Activated CD4-positive, CD25-positive, alpha-beta regulatory T cell treated with anti-CD3 and anti-CD28 coated beads, Interleukin-2, amount 50 U/mL, for 72 hours (primary cell): Measurements from ENCODE around the gene NCAN.
"Not testable (repeated sequence)": the region's sequence is repeated elsewhere in the genome, so short reads cannot be mapped to it uniquely, and the experiment has no call there.

Experiments used
- DNase-seq: peaks from one replicate; pipeline ENCODE4 v3.0.0; 2021

NCAN gene

DNA sequence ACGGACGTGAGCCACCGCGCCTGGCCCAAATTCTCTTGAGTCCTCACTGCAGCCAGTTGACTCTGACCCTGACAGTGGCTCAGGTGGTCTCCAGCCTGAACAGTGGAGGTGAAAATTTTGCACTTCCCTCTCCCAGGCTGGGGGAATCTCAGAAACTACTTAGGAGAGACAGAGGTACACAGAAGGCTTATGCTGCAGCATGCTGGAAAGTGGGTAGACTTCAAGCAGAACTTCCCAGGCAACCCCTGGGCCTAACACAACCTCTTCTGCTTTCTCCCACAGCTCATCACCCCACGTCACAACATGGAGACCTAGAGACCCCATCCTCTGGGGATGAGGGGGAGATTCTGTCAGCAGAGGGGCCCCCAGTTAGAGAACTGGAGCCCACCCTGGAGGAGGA is 14.4 kb downstream of the NCAN start:
- no peak for DNase-seq

DNA sequence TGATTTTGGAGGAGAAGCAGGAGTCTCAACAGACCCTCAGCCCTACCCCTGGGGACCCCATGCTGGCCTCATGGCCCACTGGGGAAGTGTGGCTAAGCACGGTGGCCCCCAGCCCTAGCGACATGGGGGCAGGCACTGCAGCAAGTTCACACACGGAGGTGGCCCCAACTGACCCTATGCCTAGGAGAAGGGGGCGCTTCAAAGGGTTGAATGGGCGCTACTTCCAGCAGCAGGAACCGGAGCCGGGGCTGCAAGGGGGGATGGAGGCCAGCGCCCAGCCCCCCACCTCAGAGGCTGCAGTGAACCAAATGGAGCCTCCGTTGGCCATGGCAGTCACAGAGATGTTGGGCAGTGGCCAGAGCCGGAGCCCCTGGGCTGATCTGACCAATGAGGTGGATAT is 14.9 kb downstream of the NCAN start:
- no peak for DNase-seq

DNA sequence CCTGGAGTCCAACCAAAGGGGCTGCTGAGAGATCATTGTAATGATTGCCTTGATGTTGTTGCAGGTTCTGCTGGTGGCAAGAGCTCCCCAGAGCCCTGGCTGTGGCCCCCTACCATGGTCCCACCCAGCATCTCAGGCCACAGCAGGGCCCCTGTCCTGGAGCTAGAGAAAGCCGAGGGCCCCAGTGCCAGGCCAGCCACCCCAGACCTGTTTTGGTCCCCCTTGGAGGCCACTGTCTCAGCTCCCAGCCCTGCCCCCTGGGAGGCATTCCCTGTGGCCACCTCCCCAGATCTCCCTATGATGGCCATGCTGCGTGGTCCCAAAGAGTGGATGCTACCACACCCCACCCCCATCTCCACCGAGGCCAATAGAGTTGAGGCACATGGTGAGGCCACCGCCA is 15.5 kb downstream of the NCAN start:
- DNase-seq, result no peak

DNA sequence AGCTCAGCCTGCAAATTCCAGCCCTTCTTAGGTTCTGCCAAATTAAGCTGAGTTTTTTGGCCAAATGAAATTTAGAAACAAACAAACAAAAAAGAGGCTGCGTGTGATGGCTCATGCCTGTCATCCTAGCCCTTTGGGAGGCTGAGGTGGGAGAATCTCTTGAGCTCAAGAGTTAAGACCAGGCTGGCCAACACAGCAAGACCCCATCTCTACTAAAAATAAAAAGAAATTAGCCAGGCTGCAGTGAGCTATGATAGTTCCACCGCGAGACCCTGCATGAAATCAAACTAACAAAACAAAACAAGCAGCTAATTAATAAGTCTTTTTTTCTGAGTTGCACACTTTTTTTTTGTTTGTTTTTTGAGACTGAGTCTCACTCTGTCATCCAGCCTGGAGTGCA is 17.9 kb downstream of the NCAN start:
- no peak for DNase-seq

DNA sequence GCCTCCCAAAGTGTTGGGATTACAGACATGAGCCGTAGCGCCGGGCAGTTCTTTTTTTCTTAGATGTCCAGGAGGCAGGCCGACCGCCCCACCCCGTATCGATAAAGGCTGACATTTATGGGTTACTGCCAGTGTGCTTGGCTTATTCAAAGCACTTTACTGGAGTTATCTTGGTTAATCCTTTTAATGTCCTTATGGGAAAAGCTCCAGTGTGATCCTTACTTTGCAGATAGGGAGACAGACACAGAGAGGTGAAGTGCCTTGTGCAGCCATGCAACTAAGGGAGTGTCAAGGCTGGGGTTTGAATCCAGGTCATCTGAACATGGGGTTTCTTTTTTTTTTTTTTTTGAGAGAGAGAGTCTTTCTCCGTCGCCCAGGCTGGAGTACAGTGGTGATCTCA is 19.2 kb downstream of the NCAN start:
- no peak for DNase-seq

DNA sequence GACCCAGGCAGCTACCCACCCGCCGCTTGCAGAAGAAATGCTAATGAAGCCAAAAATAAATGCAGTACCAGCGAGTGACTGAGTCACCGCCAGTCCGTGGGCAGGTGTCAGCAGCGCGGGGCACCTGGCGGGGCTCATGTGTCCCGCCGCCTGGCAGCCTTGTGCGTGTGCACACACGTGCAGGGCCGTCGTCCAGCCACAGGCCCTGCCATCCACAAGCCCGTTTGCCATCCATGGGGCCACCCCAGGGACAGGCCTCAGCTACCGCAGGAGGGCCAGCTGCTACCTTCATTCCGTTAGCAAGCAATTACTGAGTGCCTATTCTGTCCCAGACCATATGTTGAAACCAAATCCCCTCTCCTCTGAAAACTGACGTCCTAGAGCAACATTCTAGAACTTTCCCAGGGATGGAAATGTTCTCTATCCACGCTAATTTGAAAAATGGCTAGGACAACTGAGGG is 20.5 kb downstream of the NCAN start:
- DNase-seq, result no peak

DNA sequence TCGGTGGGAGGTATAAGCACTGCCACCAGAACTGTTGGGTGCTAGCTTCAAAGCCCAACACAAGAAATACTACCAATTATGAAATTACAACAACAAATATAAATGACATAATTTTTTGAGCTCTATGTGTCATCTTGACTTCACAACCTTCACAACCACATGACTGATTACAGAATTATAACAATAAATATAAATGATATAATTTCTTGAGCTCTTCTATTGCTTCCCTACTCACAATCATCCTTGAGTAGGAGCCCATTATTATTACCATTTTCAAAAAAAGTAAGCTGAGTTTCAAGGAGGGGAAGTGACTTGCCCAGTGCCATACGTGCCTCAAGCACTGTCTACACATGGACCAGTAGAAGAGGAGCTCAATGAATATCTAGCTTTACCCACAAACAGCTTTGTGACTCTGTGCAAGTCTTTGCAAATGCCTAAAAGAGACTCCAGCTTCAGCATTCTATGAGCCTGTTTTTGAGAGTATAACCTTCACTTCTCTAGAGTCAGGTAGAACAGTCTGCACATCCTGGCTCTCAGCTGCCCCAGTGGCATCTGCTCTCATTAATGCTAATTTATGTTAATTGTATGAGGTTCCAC is 22.6 kb downstream of the NCAN start:
- DNase-seq, result no peak

DNA sequence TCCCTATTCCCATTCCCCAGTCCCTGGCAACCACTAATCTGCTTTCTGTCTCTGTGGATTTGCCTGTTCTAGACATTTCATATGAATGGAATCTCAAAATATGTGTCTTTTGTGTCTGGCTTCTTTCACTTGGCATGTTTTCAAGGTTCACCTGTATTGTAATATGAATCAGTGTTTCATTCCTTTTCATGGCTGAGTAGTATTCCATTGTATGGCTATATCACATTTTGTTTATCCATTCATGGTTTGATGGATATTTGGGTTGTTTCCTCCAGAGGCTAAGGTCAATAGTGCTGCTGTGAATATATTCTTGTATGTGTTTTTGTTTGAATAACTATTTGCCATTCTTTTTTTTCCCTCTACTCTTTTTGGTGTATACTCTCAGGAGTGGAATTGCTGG is 24.4 kb downstream of the NCAN start:
- no peak for DNase-seq

DNA sequence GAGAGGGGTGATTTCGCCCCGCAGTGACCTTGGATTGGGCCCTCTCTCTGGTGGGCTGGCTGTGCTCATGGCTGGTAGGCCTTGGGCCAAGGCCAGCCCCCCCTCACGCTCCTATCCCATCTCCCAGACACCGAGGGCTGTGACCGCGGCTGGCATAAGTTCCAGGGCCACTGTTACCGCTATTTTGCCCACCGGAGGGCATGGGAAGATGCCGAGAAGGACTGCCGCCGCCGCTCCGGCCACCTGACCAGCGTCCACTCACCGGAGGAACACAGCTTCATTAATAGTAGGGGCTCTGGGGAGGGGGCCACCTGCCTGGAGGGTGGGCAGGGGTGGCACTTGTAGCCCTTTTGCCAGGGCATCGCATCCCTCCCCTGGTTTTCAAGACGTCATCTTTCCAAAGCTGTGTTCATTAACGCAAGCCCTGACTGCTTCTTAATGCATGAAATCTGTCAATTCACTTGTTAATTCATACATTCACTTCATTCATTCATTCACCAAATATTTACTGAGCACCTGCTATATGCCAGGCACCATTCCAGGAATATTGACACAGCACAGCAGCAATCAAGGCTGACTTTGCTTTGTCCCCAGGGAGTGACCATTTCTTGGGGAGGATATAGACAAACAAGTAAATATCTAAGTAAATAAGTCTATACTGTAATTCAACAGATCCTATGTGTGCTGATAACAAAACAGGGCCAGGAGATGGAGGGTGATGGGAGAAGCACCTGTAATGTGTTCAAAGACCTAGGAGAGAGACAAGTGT is 26.6 kb downstream of the NCAN start:
- DNase-seq, result no peak

DNA sequence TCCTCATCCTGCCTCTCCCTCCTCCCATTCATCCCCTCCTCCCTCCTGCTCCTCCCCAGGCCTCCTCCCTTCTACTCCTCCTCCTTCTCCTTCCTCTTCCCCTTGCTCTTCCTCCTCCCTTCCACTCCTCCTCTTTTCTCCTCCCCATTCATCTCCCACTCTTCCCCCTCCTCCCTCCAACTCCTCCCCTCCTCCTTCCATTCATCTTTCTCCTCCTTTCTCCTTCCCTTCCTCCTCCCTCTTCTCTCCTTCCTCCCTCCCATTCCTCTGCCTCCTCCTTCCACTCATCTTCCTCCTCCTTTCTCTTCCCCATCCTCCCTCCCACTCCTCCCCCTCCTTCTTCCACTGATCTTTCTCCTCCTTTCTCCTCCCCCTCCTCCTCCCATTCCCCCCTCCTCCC is 27.9 kb downstream of the NCAN start:
- DNase-seq, result no peak

DNA sequence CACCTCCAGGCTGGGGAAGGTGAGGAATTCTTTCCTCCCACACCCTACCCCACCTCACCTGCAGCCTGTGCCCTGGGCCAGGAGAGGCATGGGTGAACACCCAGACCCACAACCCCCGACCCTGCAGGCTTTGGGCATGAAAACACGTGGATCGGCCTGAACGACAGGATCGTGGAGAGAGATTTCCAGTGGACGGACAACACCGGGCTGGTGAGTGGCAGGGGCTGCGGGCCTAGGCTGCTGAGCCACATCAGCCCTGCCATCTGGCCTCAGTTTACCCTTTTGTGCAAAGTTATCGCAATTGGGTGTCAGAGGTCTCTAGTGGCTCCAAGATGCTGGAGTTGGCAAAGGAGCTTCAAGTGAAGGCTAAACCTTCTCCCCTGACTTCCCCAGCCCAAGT is 28.7 kb downstream of the NCAN start:
- no peak for DNase-seq

DNA sequence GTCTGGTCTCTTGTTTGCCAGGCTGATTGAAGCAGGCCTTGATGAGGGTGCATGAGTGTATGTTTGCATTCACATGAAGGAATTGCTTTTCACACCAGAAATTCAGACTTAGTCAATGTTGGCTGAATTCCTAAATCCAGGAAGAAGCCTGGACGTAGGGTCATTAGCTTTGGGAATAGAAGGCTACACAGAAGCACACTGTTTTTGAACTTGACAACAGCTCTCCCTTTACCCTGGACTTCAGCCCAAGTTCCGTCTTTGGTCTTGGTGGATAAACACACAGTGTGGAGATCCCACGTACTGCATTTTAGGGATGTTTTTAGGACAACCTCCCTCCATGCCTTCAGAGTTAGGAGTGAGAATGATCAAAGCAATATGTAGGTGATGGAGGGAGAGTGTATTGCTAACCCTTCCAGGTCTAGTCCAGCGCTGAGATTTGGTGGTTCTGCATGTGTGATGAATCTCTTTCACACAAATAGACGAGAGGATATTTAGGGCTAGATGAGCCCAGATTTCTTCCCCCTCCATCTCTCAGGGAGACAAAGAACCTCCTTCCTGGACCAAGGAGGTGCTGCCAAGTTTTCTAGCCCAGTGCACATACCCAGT is 38.5 kb downstream of the NCAN start:
- no peak for DNase-seq

DNA sequence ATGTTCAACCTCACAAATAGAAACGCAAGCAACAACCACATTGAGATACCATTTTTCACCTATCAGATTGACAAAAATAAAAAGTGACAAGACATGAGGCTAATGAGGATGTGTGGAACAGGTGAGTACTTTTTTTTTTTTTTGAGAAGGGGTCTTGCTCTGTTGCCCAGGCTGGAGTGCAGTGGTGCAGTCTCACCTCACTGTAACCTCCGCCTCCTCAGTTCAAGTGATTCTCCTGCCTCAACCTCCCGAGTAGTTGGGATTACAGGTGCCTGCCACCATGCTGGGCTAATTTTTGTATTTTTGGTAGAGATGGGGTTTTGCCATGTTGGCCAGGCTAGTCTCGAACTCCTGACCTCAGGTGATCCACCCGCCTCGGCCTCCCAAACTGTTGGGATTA is 41.7 kb downstream of the NCAN start:
- not testable (repeated sequence) for DNase-seq

DNA sequence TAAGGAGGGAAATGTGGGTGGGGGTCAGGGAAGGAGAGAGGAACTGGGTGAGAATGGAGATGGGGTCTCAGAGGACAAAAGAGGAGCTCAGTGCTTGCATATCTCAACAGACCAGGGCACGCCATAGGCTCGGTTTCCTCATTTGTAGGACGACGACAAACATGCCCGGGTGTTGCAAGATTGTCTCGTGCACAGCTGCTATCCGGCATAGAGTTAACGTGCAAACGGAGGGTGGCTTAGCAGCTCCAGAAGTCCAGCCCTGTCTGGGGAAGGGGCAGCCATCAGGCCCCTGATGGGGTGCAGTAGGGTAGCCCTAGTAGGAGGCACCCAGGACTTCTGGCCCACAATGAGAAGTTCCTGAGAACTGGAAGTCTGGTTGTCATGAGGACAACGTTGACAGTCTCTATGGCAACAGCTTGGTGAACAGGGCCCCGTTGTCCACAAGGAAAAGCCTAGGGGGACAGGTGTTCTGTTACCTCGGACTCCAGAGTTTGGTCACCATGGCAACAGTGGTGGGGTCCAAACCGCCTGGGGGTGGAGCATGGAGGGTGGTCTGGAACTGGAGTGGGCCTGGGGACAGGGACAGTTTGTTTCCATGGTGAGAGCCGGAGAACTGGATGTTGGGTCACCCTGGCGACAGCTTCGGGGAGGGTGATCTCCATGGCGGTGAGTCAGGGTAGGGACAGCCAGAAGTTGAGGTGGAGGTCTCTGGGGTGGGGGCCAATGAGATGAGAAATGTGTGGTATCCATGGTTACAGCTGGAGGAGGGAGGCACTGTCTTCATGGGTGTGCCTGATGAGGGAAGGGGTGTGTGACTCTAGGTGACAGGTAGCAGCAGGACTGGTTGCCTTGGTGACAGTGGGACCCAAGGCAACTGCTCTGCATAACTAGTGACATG is 44.6 kb downstream of the NCAN start:
- DNase-seq, result no peak

DNA sequence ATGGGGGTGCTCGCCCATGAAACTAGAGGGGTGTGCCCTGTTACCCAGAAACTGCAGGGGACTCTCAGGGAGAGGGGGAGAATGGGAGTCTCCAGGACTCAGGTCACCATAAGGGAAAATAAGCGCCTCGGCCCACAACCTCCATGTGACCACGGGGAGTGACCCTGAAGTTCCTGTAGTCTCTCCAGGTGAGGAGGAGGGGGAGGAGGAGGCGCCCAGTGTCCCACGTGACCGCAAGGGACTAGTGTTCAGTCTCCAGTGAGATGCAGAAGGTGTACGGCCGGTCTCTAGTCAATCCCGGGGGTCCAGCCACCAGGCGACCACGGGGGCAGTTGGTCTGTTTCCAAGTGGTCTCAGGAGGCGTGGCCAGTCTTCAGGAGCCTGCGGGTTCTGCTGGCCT is 45.4 kb downstream of the NCAN start:
- no peak for DNase-seq

DNA sequence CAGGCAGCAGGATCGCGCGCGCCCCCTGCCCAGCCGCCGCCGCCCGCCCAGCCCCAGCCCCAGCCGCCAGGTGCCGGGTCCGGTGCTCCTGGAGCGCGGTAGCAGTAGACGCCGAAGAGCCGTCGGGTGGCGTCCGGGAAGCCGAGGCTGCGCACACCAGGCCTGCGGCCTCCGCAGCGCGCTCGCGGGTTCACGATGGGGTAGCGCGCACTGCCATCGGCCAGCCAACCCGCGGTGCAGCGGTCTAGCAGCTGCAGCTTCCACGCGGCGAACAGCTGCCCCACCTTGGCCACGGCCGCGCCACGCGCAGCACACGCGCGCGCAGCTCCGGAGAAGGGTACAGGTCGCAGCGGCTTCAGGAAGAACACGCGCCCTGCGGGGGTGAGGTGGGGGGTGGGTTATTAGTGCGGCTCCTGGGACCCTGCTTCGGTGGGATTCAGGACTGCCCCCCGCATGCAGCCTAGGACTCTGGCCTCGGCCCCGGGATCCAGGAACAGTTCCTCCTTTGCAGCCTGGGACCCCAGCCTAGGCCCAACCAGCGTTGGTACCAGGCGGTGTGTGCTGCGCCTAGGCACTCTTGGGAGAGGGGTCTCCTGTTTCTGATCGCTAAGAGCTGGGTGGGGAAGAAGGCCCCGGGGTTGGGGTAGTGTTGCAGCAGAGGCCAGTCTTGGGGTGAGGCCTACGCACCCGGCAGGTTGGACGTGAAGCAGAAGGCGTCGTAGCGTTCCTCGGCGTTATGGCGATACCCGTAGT is 46.3 kb downstream of the NCAN start:
- DNase-seq, result no peak

DNA sequence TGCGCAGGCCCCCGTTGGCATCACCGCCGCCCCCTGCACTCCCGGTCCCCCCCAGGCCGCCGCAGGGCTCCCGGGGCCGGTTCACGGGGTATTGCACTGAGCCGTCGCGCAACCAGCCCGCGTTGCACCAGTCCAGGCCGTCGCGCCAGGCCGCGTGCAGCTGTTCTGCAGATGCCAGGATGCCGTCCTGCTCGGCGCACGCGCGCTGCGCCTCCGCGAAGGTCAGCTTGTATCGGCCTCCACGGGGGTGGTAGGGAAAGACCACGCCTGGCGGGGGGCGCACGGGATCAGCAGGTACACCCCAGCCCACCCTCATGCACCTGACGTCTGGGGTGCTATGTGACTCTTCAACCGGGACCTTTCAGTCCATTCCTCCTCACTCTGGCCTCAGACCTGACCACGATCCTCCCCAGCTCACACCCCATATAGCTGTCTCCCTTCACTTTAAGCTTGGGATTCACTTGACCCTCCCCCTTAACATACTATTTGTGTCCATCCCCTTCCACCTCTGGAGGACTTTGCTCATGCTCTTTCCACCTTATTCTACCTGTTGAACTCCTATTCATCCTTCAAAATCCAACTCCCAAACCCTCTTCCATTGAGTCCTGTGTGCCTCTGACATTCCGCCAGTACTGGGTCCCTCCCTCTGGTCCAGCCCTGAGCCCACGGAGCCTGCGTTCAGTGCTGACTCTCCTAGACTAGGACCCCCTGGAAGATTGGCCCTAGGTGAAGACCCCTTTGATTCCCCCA is 47.0 kb downstream of the NCAN start:
- no peak for DNase-seq

DNA sequence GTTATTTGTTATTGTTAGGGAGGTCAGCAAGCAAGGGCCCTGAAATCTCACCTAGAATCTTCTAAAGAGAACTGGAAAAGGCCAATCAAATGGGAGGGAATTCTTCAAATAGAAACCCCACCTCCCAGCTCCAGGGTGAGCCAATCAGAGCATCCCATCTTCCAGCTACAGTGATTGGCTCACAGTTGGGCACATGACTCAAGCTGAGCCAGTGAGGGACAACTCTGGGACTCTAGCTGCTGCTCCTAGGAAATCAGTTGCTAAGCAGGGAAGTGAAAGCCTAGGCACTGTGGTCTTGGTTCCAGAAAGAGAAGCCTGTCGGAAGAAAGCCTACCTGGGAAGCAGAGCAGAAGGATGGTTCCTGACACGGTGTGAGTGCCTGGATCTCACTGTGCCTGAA is 48.0 kb downstream of the NCAN start:
- DNase-seq, result no peak

DNA sequence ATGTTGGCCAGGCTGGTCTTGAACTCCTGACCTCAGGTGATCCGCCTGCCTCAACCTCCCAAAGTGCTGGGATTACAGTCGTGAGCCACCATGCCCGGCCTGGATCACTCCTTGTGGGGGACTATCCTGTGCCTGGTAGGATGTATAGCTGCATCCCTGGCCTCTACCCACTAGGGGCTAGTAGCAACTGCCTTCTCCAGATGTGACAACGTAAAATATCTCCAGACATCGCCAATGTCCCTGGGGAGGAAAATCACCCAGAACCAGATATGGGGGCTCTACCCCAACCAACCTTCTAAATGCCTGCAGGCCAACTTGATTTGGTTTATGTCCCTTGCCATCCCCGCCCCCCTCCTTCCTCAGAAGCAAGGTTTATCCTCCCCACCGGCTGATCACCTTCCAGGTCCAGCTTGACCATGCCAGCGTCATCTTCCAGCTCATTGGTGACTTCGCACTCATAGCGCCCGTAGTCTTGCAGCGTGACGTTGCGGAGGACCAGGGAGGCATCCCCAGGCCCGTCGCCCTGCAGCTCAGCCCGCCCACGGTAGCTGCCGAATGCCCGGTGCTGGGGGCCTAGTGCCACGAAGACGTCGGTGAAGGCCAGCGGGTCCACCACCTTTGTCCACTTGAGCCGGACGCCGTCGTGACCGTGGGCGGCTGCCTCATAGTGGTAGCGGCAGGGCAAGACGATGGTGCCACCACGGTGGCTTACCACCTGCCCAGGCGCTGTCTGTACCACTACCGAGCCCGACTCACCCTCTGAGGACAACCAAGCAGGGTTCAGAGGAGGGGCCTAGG is 48.9 kb downstream of the NCAN start:
- no peak for DNase-seq

DNA sequence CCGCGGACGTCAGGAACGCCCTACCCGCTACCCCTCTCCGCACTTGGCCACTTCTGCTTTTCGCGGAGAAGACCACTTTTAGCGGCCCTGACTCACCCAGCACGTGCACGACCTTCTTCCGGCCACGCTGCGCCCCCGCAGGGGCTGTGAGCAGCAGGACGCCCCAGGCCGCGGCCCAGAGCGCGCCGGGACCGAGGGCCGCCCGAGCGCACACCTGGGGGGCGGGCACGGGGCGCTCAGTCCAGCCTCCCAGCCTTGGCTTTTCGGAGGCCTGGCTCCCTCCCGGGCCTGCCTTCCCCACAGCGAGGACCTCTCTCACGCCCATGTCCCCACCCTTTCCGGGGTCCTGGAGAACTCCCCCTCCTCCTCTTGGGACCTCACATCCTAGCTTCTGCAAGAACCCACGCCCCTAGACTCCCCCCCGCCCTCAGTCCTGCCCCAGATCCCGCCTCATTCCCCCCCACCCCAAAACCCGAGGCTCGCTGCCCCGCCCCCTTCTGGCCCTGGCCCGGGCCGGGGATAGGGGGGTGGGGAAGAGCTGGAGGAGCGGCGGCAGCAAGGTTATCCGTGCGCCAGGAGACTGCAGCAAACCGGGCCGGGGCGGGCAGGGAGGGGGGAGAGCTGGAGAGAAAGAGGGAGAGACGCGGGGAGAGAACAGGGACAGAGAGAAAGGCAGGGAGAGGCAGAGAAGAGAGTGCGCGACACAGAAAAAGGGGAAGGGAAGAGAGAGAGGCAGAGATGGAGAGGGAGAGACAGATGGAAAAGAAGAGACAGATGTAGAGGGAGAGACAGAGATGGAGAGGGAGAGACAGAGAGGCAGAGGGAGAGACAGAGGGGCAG is 49.8 kb downstream of the NCAN start:
- no peak for DNase-seq
